Transverse colon (tissue), 3 donors: ENCODE measurements around the gene RSRC2.

Experiments used
- CTCF ChIP-seq, 5 experiments: fragments of 200-600 bp in 3 of 5; fragments of 450-650 bp in 2 of 5; sonication (generic) in 3 of 5; IDR thresholded peaks; 1 replicate in 2 of 5; 2 replicates in 3 of 5; pipeline ENCODE4 v1.5.1; 2016 to 2017; ENCODE audit warnings: antibody characterized with exemption in 5 of 5, inconsistent platforms in 3 of 5, mild to moderate bottlenecking in 2 of 5, moderate library complexity in 1 of 5
- EP300 ChIP-seq: sonication (generic); formaldehyde crosslinking; IDR thresholded peaks from one replicate; pipeline ENCODE4 v1.6.1; 2017; ENCODE audit warnings: antibody characterized with exemption, low read depth
- POLR2A ChIP-seq: fragments of 450-650 bp; IDR thresholded peaks from one replicate; pipeline ENCODE4 v1.6.1; 2016; ENCODE audit warnings: antibody characterized with exemption, mild to moderate bottlenecking, moderate library complexity

GRCh38 chr12:122489038-122489437 is 37.7 kb downstream of the RSRC2 start:
- TF ChIP-seq CTCF (IDR thresholded peaks at IDR 0.05), result no peak
- no peak for TF ChIP-seq EP300
- no peak for TF ChIP-seq POLR2A
